HEK293 (cell line): ENCODE measurements around the gene PRPF38A.

Experiments used
- CTCF ChIP-seq: fragments of 450-650 bp; formaldehyde crosslinking; IDR thresholded peaks from 2 replicates; pipeline ENCODE4 v1.5.1; 2016; ENCODE audit warnings: missing biosample characterization, missing genetic modification characterization
- ELK4 ChIP-seq: IDR thresholded peaks from 2 replicates; pipeline ENCODE4 v1.6.1; 2011; ENCODE audit warnings: mild to moderate bottlenecking, low read depth, low read length, borderline replicate concordance
- INSM2 ChIP-seq: fragments of 450-650 bp; formaldehyde crosslinking; IDR thresholded peaks from 2 replicates; pipeline ENCODE4 v1.5.1; 2016; ENCODE audit warnings: missing biosample characterization, missing genetic modification characterization
- OSR2 ChIP-seq: fragments of 450-650 bp; formaldehyde crosslinking; IDR thresholded peaks from 2 replicates; pipeline ENCODE4 v1.5.1; 2016; ENCODE audit warnings: missing biosample characterization, missing genetic modification characterization
- ZNF292 ChIP-seq: fragments of 450-650 bp; formaldehyde crosslinking; IDR thresholded peaks from 2 replicates; pipeline ENCODE4 v1.5.1; 2016; ENCODE audit warnings: low read depth, missing biosample characterization, missing genetic modification characterization, borderline replicate concordance
- ZNF324 ChIP-seq: fragments of 450-650 bp; formaldehyde crosslinking; IDR thresholded peaks from 2 replicates; pipeline ENCODE4 v1.5.1; 2016; ENCODE audit warnings: missing biosample characterization, missing genetic modification characterization
- ZNF473 ChIP-seq: fragments of 450-650 bp; formaldehyde crosslinking; IDR thresholded peaks from 2 replicates; pipeline ENCODE4 v1.5.1; 2017; ENCODE audit warnings: missing biosample characterization, missing genetic modification characterization
- TF ChIP-seq, protein P1 (sequence below): fragments of 450-650 bp; formaldehyde crosslinking; IDR thresholded peaks from 2 replicates; pipeline ENCODE4 v1.5.1; 2016; ENCODE audit warnings: missing biosample characterization, missing genetic modification characterization
- TF ChIP-seq, protein P2 (sequence below): fragments of 450-650 bp; formaldehyde crosslinking; IDR thresholded peaks from 2 replicates; pipeline ENCODE4 v1.5.1; 2016; ENCODE audit warnings: missing biosample characterization, missing genetic modification characterization

GRCh38 chr1:52426371-52426770 lies 22.0 kb downstream of the PRPF38A start:
- TF ChIP-seq INSM2 (tag by site-specific recombination) (no peak), CTCF (tag by site-specific recombination) (no peak), ZNF292 (tag by site-specific recombination) (no peak), OSR2 (tag by site-specific recombination) (no peak), ELK4 (no peak), ZNF473 (tag by site-specific recombination) (no peak), ZNF324 (tag by site-specific recombination) (no peak)
- TF ChIP-seq, protein P1, sequence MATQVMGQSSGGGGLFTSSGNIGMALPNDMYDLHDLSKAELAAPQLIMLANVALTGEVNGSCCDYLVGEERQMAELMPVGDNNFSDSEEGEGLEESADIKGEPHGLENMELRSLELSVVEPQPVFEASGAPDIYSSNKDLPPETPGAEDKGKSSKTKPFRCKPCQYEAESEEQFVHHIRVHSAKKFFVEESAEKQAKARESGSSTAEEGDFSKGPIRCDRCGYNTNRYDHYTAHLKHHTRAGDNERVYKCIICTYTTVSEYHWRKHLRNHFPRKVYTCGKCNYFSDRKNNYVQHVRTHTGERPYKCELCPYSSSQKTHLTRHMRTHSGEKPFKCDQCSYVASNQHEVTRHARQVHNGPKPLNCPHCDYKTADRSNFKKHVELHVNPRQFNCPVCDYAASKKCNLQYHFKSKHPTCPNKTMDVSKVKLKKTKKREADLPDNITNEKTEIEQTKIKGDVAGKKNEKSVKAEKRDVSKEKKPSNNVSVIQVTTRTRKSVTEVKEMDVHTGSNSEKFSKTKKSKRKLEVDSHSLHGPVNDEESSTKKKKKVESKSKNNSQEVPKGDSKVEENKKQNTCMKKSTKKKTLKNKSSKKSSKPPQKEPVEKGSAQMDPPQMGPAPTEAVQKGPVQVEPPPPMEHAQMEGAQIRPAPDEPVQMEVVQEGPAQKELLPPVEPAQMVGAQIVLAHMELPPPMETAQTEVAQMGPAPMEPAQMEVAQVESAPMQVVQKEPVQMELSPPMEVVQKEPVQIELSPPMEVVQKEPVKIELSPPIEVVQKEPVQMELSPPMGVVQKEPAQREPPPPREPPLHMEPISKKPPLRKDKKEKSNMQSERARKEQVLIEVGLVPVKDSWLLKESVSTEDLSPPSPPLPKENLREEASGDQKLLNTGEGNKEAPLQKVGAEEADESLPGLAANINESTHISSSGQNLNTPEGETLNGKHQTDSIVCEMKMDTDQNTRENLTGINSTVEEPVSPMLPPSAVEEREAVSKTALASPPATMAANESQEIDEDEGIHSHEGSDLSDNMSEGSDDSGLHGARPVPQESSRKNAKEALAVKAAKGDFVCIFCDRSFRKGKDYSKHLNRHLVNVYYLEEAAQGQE, result no peak
- TF ChIP-seq, protein P2, sequence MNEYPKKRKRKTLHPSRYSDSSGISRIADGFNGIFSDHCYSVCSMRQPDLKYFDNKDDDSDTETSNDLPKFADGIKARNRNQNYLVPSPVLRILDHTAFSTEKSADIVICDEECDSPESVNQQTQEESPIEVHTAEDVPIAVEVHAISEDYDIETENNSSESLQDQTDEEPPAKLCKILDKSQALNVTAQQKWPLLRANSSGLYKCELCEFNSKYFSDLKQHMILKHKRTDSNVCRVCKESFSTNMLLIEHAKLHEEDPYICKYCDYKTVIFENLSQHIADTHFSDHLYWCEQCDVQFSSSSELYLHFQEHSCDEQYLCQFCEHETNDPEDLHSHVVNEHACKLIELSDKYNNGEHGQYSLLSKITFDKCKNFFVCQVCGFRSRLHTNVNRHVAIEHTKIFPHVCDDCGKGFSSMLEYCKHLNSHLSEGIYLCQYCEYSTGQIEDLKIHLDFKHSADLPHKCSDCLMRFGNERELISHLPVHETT, result no peak
